GM11168 (cell line): Measurements from ENCODE around the gene GET4.

Experiments
- in situ Hi-C: fragments of 300-500 bp; cut with MboI; formaldehyde crosslinking; loops from one replicate; pipeline ENCODE4 v1.12.0; 2022; ENCODE audit warnings: low sequenced_read_pairs; ENCODE audit not compliant: unreplicated experiment

Gene GET4

DNA sequence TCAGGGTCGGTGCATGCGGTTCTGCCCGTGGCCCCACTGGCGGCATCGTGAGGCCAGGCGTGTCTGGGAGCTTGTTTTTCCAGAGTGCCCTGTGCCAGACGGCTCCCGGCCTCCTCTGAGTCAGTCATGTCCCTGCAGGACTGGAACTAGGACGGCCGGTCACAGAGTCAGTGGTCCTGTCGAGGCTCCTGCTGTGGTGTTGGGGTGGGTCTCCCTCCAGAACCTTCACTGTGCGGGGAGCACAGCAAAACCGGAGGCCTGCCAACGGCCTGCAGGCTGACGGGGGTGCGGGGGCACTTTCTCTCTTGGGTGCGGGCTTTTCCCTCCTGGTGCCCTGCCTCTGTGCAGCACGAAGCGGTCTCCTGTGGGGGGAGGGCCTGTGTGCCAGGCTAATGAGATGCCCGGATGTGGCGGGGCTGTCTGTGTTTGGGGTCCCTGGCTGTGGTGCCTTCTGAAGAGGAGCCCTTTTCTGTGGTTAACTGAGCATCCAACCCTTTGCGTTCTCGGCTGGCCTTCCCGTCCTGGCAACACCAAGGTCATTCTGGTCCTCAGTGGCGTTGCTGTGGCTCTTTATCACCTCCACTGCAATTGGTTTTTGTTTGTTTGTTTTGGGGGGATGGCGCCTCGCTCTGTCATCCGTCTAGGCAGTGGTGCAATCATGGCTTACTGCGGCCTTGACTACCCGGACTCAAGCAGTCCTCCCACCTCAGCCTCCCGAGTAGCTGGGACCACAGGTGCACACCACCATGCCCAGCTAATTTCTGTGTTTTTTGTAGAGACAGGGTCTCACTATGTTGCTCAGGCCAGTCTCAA, 8.0 kb downstream of the GET4 start:
- in situ Hi-C loops = no loop called here

DNA sequence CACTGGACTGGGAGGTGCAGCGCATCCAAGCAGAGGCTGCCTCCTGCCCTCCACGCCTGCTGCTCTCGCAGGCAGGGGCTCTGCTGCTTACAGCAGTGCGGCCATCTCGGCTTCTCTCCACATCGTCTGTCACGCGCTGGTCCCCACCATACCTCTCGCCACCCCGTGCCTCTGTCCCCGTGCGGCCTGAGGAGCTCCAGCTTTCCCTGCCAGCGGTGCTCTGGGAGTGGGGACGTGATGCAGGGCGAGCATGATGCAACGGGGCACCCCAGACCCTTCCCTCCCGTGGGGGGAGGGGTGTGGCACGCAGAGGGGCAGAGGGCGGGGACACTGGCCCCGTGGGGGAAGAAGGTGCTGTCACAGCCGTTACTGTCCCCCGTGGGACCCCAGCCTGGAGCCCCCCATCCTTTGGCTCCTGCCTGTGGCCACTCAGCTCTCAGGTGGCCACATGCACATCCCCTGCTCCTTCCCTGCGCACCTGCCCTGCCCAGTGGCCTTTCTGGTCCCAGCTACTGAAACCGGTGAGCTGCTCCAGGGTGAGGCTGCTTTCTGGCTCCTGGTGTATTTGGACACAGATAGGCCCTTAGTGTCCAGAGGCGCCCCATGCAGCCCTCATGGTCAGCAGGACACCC, 9.0 kb downstream of the GET4 start:
- in situ Hi-C loops = no loop called here

DNA sequence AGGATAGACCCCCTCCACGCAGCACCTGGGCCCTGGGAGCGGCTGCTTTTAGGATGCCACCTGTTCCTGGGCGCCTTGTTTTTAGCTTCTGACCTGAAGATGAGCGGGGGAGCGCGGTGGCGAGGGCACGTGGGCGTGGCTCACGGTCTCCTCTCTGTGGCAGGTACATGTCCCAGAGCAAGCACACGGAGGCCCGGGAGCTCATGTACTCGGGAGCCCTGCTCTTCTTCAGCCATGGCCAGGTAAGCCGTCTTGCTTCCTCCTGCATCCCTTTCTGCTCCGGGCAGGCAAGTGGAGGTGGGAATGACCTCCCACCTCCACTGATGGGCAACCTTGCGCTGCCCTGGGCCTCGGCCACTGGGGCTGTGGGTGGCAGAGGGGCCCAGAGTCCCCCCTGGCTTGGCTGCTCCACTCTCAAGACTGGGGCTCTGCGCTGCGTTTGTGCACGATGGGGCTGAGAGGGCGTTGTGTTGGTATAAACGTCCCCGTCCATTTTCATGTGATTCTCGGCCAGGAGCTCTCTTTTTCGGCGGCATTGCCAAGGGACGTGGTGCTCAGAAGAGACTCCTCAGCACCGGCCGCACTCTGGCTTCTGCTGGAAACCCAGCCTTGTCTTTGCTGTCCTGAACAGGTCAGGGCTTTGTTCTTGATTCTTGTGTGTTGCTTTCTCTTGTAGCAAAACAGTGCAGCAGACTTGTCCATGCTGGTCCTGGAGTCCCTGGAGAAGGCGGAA, 9.7 kb downstream of the GET4 start:
- in situ Hi-C loops = no loop called here

DNA sequence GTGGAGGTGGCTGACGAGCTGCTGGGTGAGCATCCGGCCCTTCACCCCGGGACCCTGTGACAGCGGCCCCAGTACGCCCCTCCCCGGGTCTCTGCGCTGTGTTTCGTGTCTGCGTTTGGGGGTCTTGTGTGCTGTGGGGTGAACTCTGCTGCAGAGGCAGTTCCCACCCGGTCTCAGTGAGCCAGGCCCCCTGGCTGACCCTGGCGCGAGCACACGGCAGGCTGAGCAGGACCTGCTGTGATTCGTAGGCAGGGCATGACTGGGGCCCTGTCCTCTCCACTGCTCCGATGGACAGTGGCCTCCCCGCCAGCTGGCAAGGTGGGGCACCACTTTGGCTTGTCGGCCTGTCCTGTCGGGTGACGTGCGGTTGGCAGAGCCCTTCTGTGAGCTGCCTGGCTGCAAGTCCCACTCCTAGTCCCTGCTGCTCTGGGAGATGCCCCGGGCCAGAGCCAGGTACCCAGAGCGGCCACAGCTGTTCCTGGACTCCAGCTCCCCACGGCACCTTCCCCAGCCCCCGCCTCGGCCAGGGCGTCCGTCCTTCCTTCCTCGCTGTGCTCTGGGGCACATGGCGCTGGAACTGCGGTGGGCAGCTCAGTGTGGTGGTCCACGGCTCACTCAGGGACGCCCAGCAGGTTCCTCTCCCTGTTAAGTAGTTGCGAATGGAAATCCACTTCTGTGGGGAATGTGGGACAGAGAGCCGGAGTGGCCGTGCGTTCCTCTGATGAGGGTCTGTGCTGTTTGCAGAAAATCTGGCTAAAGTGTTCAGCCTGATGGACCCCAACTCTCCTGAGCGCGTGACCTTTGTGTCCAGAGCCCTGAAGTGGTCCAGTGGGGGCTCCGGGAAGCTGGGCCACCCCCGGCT, 10.5 kb downstream of the GET4 start:
- in situ Hi-C loops = no loop called here

DNA sequence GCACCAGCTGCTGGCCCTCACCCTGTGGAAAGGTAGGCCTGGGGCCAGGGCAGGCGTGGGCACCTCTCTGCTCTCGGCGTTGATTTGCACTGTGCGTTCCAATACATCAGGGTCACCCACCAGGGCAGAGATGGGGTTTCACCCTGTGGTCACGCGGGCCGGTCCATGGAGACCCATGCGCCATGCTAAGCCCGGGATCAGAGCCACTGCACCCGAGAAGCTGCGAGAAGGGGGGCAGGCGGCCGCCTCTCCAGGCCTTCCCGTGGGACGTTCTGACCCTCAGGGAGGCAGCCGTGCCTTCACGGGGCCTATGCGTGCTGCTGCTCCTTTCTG, 11.1 kb downstream of the GET4 start:
- in situ Hi-C loops = no loop called here

DNA sequence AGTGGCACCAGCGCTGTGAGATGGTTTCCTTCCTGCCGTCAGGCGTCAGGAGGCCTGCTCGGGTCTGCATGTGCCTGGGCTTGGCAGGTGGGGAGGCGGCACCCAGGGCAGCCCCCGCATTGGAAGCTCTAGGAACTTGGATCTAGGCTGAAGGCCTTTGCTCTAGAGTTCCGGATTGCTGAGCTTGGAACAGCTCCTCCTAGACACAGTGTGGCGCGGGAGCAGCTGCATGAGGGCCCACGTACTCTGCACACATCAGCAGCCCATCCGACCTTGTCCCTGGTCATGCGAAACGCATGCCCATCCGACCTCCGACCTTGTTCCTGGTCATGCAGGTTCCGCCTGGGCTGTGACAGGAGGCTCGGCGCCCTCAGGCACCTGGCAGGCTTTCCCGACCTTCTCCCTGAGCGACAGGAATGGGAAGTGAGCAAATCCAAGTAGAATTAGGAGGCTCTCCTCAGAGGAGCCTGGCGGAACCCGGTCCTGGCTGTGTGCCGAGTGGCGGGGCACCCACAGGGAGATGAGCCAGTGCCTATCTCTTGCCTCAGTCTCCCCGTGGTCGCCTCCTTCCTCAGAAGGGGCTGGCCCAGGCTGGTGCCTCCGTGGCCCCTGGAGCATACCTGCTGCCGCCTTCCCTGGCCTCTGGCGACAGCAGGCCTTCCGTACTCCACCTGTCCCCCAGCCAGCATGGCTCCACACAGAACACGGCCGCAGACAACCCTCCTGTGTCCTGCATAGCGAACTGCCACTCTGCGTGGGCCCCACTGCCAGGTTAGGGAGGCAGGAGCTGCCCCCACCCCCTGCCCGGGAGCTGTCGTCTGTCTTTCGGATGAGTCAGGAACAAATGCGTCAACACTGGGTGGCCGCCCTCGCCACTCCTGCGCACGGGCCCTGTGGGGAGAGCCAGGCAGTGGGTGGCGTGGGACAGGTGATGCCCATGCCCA, 12.0 kb downstream of the GET4 start:
- in situ Hi-C loops = no loop called here

DNA sequence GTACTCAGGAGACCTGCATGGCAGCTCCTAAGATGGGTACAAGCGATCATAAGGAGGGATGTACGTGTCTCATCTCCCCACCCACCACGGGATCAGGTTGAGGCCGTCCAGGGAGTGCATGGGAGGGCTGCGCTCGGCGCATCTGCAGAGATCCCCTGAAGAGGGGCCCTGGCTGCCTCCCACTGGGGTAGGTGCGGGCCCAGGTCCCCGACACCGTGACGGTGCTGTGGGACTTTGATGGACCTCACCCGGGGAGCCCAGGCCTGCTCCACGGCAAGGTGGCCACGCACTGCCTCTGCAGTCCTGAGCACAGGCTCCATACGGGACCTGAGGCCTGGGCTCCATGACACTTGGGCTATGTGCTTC, 12.7 kb downstream of the GET4 start:
- in situ Hi-C loops = no loop called here

DNA sequence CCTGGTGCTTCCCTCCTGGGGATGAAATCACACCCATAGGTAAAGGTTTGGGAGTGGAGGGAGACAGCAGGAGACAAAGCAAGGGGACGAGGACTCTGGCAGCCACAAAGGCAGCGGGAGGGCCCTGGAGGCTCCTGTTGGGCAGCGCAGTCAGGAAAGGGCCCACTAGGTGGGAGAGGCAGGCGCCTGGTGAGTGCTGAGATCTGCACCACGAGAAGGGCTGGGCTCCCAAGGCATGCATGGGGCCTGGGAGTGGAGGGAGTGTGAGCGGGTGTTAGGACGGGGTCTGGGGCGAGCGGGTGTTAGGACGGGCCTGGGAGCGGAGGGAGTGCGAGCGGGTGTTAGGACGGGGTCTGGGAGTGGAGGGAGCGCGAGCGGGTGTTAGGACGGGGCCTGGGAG, 13.0 kb downstream of the GET4 start:
- in situ Hi-C loops = no loop called here

DNA sequence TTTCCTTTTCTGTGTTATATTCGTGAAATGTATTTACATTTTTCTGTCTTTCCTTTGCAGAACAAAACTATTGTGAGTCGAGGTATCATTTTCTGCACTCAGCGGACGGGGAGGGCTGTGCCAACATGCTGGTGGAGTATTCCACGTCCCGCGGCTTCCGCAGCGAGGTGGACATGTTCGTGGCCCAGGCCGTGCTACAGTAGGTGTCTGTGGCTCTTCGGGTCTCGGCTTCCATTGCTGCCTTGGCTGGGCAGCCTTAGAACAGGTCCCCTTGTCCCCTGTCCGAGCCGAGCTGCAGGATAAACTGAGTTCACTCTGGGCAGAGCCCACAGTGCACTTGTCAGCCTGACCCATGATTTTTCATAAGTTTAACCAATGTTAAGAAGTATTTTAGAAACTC, 14.5 kb downstream of the GET4 start:
- in situ Hi-C loops = no loop called here

DNA sequence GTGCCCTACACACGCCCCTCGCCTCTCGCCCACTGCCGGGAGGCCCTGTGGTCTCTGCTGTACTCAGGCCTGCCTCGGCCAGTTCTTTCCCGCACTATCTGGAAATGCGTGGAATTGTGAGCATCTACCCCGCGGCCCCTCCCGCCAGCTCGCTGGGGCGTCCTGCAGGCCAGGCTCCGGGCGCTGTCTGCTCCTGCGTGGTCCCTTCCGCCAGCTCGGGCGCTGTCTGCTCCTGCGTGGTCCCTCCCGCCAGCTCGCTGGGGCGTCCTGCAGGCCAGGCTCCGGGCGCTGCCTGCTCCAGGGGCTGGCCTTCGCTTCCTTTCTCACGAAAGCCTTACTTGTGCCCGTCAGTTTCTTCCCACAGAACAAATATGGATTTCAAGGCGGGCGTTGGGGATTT, 14.9 kb downstream of the GET4 start:
- in situ Hi-C loops = no loop called here

DNA sequence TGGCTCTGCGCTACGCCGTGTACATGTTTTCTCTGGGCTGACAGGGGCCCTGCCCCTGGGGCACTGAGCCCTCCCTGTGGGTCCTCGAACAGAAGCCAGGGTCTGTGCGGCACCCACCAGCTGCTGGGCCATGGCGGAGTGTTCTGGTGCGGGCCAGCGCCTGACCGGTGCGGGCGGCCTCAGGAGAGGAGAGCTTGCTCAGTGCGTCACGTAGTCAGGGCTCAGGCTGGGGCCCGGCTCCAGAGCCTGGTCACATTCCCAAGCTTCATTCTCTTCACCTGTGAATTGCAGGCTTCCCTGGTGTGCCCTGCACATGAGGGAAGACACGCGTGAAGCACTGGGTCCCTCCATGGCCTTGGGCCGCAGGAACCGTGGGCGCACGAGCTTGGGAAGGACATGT, 15.5 kb downstream of the GET4 start:
- in situ Hi-C loops = no loop called here

DNA sequence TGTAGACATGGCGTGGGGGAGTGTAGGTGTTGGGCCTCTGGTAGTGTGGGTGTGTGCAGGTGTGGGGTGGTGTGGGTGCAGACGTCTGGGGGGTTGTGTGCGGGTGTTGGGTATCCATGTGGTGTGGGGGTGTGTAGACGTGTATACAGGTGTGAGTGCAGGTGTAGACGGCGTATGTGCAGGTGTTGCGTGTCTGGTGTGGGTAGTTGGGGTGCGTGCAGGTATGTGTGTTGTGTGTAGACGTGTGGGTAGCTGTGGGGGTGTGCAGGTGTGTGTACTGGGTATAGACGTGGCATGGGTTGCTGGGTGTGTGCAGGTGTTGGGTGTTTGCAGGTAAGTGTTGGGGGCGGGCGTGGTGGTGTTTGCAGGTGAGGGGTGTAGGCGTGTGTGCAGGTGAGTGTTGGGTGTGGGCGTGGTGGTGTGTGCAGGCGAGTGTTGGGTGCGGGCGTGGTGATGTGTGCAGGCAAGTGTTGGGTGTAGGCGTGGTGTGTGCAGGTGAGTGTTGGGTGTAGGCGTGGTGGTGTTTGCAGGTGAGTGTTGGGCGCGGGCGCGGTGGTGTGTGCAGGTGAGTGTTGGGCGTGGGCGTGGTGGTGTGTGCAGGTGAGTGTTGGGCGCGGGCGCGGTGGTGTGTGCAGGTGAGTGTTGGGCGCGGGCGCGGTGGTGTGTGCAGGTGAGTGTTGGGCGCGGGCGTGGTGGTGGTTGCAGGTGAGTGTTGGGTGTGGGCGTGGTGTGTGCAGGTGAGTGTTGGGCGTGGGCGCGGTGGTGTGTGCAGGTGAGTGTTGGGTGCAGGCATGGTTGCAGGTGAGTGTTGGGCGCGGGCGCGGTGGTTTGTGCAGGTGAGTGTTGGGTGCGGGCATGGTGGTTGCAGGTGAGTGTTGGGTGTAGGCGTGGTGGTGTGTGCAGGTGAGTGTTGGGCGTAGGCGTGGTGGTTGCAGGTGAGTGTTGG, 16.6 kb downstream of the GET4 start:
- in situ Hi-C loops = no loop called here

DNA sequence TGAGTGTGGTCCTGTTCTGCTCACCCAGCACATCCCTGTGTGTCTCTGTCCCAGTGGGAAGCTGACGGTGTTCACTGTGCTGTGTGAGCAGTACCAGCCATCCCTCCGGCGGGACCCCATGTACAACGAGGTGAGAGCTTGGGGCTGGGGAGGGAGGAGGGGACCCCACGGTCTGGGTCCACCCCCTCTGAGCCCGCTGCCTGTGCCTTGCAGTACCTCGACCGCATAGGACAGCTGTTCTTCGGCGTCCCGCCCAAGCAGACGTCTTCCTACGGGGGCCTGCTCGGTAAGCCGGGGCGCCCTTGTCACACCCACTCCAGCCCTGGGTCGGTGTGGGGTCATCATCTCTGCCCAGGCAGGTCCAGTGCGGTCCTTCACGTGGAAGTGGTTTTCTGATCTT, 17.3 kb downstream of the GET4 start:
- in situ Hi-C loops = no loop called here

DNA sequence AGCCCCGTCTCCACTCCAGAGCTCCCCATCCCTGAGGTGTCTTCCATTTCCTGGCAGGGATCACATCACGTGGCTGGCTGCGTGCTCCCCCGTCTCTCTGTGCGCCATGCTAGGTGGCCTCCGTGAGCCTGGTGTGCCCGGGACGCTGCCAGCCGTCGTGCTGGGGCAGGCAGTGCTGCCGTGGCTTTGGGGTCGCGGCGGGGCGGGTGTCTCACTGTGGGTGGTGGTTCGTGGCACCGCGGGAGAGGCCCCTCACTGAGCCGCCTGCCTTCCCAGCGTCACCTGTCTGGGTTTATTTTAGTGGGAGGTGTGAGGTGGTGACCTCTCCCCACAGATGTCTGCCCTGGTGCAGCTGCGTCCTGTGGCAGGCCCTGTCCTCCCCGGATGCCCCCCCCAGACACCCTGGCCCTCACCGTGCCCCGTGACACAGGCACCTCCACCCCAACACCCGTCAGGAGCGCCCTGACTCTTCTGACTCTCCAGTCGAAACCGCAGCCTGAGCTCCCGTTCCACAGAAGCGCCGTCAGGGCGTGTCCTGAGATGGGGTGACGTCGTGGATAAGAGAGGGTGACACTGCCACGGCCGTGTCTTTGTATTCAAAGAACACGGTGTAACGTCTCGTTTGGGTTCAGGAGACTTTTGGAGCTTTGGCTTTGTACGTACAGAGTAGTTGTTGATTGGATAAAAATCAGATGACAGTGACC, 18.0 kb downstream of the GET4 start:
- in situ Hi-C loops = no loop called here

DNA sequence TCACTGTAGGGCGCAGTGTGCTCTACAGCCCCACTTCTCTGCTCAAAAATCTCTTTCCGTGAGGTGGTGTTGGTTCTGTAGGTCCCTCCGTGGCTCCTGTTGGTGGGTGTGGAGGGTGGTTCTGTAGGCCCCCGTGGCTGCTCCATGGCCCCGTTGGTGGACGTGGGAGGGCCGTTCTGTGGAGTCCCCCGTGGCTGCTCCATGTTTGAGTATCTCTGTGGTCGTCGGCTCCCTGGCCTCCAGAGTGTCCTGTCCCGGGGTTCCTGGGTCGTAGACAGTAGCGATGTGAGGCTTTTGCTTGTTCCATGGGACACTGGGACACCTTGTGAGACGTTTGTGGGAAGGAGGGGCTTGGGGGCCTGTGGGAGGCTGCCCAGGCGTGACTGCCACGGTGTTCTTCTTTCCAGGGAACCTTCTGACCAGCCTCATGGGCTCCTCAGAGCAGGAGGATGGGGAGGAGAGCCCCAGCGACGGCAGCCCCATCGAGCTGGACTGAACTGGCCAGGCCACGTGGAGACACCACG, 18.6 kb downstream of the GET4 start:
- in situ Hi-C loops = no loop called here

DNA sequence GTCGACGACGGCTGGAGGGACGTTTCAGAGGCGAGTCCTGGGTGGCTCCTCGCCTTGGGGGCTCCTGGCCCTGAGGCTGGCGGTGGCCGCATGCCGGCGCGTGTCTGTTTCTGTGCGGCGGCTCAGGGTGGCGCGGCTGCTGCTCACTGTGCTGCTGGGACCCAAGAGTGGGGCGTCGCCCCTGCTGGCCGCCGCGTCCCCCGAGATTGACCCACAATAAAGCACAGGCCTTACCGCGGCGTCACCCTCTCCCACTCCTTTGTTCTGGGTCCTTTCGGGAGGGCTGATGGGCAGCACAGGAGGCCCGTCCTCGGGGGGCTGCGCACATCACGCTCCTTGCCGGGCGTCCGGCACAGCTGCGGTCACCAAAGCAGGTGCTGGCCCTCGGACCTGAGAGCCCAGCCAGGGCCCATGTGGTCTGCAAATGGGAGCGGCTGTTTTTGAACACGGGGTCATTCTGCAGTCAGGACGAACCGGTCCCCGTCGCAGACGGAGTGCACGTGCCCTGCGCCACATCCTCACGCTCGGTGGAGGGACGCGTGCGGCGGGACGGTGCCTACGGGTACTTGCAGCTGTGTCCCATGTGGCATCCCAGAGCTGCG, 19.2 kb downstream of the GET4 start:
- in situ Hi-C loops = no loop called here

DNA sequence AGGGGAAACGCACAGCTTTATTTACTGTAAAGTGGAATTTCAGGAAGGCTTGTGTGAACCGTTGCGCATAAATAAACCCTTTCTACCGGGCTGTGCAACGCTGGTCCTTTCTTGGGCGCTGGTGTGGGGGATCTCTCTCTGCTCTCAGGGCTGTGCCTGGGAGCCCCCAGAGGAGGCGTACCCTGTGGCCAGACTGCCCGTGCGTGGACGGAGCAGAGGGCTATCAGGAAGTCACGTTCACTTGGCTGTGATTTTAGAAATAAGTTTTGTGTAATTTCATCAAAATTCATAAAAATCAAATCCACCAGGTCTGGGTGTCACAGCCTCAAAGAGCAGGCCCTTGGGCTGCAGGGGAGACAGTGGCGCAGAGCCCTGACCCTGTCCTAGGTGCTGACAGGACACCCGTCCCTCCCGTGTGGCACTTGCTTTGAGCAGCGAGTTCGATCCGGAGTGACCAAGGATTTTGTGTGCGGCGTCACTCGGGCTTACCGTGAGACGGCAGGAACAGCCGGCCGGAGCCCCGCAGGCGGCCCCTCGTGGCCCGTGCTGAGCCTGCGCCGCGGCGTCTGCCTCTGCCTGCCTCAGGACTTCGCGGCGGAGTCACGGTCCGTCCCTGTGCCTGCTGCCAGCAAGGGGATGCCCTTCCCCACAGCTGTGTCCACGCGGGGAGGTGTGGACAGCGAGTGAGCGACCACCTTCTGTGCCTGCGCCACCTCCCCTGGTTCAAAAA, 20.2 kb downstream of the GET4 start:
- in situ Hi-C loops = no loop called here
